ENCODE results near the gene TEX101. TPM values are rescaled to one million over a fixed set of nuclear protein-coding genes. Genes with fewer than 3 reads are reported as not detected.
A peak's percentile ranks its signal among the peaks of the same experiment; 100 is the strongest.

Gene TEX101
- total and polyA plus RNA-seq, 4 donors = not detected

GRCh38 chr19:43462785-43463380 is 48.2 kb downstream of the TEX101 start:
- peaks cover 0 to 12% (median 7%) of the 10 kb centered on the region in 4 donors for H3K4me1 ChIP-seq (ENCODE audit: control insufficient read depth in 4 of 4, insufficient read depth in 4 of 4, low read length in 3 of 4)
- WGBS = 20% methylated on average over 33 of the region's 33 CpGs
- TF ChIP-seq REST (IDR thresholded peaks at IDR 0.05) (no peak), HNF4A (conservative IDR thresholded peaks at IDR 0.05) (no peak), RXRA (IDR thresholded peaks at IDR 0.05) (no peak), NR2F2 (IDR thresholded peaks at IDR 0.05) (no peak), CTCF (IDR thresholded peaks at IDR 0.05; ENCODE audit: low read depth, low read length, missing input control) (no peak), YY1 (IDR thresholded peaks at IDR 0.05) (no peak), HNF4G (IDR thresholded peaks at IDR 0.05) (no peak), JUND (IDR thresholded peaks at IDR 0.05) (no peak), TAF1 (conservative IDR thresholded peaks at IDR 0.05) (no peak), FOXA2 (IDR thresholded peaks at IDR 0.05) (no peak), RAD21 (IDR thresholded peaks at IDR 0.05) (no peak), FOXA1 (IDR thresholded peaks at IDR 0.05) (no peak), SP1 (IDR thresholded peaks at IDR 0.05) (no peak), MAX (IDR thresholded peaks at IDR 0.05) (no peak), EGR1 (IDR thresholded peaks at IDR 0.05; ENCODE audit: low read depth in 2 of 2) (no peak)
- TF ChIP-seq, protein P1, sequence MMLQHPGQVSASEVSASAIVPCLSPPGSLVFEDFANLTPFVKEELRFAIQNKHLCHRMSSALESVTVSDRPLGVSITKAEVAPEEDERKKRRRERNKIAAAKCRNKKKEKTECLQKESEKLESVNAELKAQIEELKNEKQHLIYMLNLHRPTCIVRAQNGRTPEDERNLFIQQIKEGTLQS (IDR thresholded peaks at IDR 0.05) = no peak
- TF ChIP-seq, protein P2, sequence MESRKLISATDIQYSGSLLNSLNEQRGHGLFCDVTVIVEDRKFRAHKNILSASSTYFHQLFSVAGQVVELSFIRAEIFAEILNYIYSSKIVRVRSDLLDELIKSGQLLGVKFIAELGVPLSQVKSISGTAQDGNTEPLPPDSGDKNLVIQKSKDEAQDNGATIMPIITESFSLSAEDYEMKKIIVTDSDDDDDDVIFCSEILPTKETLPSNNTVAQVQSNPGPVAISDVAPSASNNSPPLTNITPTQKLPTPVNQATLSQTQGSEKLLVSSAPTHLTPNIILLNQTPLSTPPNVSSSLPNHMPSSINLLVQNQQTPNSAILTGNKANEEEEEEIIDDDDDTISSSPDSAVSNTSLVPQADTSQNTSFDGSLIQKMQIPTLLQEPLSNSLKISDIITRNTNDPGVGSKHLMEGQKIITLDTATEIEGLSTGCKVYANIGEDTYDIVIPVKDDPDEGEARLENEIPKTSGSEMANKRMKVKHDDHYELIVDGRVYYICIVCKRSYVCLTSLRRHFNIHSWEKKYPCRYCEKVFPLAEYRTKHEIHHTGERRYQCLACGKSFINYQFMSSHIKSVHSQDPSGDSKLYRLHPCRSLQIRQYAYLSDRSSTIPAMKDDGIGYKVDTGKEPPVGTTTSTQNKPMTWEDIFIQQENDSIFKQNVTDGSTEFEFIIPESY (IDR thresholded peaks at IDR 0.05) = no peak
- H3K9me3 ChIP-seq (ENCODE audit: control insufficient read depth in 4 of 4, low read length in 3 of 4) = no peaks in the 10 kb centered on the region
- no peak overlapping the region for H3K9ac ChIP-seq (ENCODE audit: low read depth in 1 of 2, low read length in 2 of 2)
- DNase-seq (ENCODE audit: low spot score) = no peak
- peak overlapping the region; percentile 17 to 80 for H3K27ac ChIP-seq (ENCODE audit: low read depth in 1 of 2, low read length in 2 of 2)
- H3K36me3 ChIP-seq (ENCODE audit: control insufficient read depth in 4 of 4, insufficient read depth in 3 of 4, low read depth in 1 of 4, low read length in 3 of 4) = no peaks in the 10 kb centered on the region
- H3K4me3 ChIP-seq (ENCODE audit: low read depth in 1 of 3, low read length in 3 of 3) = peak overlapping the region; percentile 27 to 64 (median 62)
- no peaks in the 10 kb centered on the region for H3K27me3 ChIP-seq (ENCODE audit: control insufficient read depth in 4 of 4, insufficient read depth in 4 of 4, low read length in 3 of 4)
